Measurements from ENCODE around the gene NOS1AP. TPM values are rescaled to one million over a fixed set of nuclear protein-coding genes. Genes with fewer than 3 reads are reported as not detected.
"Not testable (repeated sequence)": the region's sequence is repeated elsewhere in the genome, so short reads cannot be mapped to it uniquely, and the experiment has no call there.

The NOS1AP gene
- total RNA-seq, 1 donor from 2014 or later: 3.5 TPM

GRCh38 chr1:162145966-162146696 lies 76.6 kb downstream of the NOS1AP start:
- intact Hi-C loops (cut with DNase I): no loop called here
- ATAC-seq (peak; percentile 44), DNase-seq (ENCODE audit: missing footprints) (no peak)

GRCh38 chr1:162147760-162148159 lies 78.3 kb downstream of the NOS1AP start:
- DNase-seq (ENCODE audit: missing footprints) (no peak), ATAC-seq (no peak)
- intact Hi-C loops (cut with DNase I): no loop called here

- DNase-seq (ENCODE audit: missing footprints) (no peak), ATAC-seq (no peak)
- intact Hi-C loops (cut with DNase I): no loop called here
Observed at GRCh38 chr1:162150112-162150511, 80.6 kb downstream of the NOS1AP start.

GRCh38 chr1:162151900-162152829 lies 82.7 kb downstream of the NOS1AP start:
- DNase-seq (ENCODE audit: missing footprints) (no peak), ATAC-seq (no peak)
- intact Hi-C loops (cut with DNase I): no loop called here

- no peak for DNase-seq (ENCODE audit: missing footprints)
- no peak for ATAC-seq
- intact Hi-C loops (cut with DNase I): no loop called here
Observed at GRCh38 chr1:162153374-162153773, 83.9 kb downstream of the NOS1AP start.

- DNase-seq (ENCODE audit: missing footprints) (no peak), ATAC-seq (no peak)
- intact Hi-C loops (cut with DNase I): no loop called here
Observed at GRCh38 chr1:162157469-162157868, 88.0 kb downstream of the NOS1AP start.

- no peak for DNase-seq (ENCODE audit: missing footprints)
- intact Hi-C loops (cut with DNase I): no loop called here
- ATAC-seq: no peak
Observed at GRCh38 chr1:162158624-162159271, 89.3 kb downstream of the NOS1AP start.

- DNase-seq (ENCODE audit: missing footprints) (no peak), ATAC-seq (no peak)
- intact Hi-C loops (cut with DNase I): no loop called here
Observed at GRCh38 chr1:162159515-162159914, 90.0 kb downstream of the NOS1AP start.

- no peak for DNase-seq (ENCODE audit: missing footprints)
Observed at GRCh38 chr1:162161916-162162550, 92.5 kb downstream of the NOS1AP start.

GRCh38 chr1:162165528-162165927 lies 96.0 kb downstream of the NOS1AP start:
- intact Hi-C loops (cut with DNase I): no loop called here
- no peak for ATAC-seq

More at GRCh38 chr1:162161916-162162550, 92.5 kb downstream of the NOS1AP start:
- intact Hi-C loops (cut with DNase I): no loop called here
- ATAC-seq: no peak

GRCh38 chr1:162166917-162167615 lies 97.6 kb downstream of the NOS1AP start:
- DNase-seq (ENCODE audit: missing footprints): no peak
- intact Hi-C loops (cut with DNase I): no loop called here
- ATAC-seq: no peak

More at GRCh38 chr1:162165528-162165927, 96.0 kb downstream of the NOS1AP start:
- no peak for DNase-seq (ENCODE audit: missing footprints)

GRCh38 chr1:162168261-162168660 lies 98.8 kb downstream of the NOS1AP start:
- ATAC-seq (no peak), DNase-seq (ENCODE audit: missing footprints) (no peak)
- intact Hi-C loops (cut with DNase I): no loop called here

GRCh38 chr1:162169031-162169790 lies 99.7 kb downstream of the NOS1AP start:
- intact Hi-C loops (cut with DNase I): no loop called here
- no peak for ATAC-seq
- no peak for DNase-seq (ENCODE audit: missing footprints)

- intact Hi-C loops (cut with DNase I): no loop called here
- ATAC-seq (no peak), DNase-seq (ENCODE audit: missing footprints) (no peak)
Observed at GRCh38 chr1:162171111-162171510, 101.6 kb downstream of the NOS1AP start.

GRCh38 chr1:162172311-162173102 lies 103.0 kb downstream of the NOS1AP start:
- intact Hi-C loops (cut with DNase I): no loop called here

GRCh38 chr1:162173607-162174006 lies 104.1 kb downstream of the NOS1AP start:
- DNase-seq (ENCODE audit: missing footprints); ATAC-seq; intact Hi-C loops (cut with DNase I): not testable (repeated sequence)

More at GRCh38 chr1:162172311-162173102, 103.0 kb downstream of the NOS1AP start:
- no peak for ATAC-seq
- no peak for DNase-seq (ENCODE audit: missing footprints)

- DNase-seq (ENCODE audit: missing footprints); ATAC-seq; intact Hi-C loops (cut with DNase I): not testable (repeated sequence)
Observed at GRCh38 chr1:162174027-162174426, 104.5 kb downstream of the NOS1AP start.
